Skin of body (tissue), 2 donors: ENCODE data around the gene ZNF556. TPM values are rescaled to one million over a fixed set of nuclear protein-coding genes. Genes with fewer than 3 reads are reported as not detected.
A peak's percentile ranks its signal among the peaks of the same experiment; 100 is the strongest.

Experiments
- DNase-seq: peaks from one replicate; lab custom pipeline; 2025; lab: John Stamatoyannopoulos, UW
- total RNA-seq: library from RNA; depleted of rRNA; stranded (reverse); fragments of >200 nt; gene quantifications from one replicate; pipeline ENCODE4 v1.2.3, GENCODE V29; 2014

ZNF556 gene
- total RNA-seq, result 4.6 TPM

- peak; percentile 32 for DNase-seq
Measured at GRCh38 chr19:2867025-2867991, at the start of gene ZNF556. Gene ZNF556, plus strand, starts transcription at chr19:2867335. Its CDS starts 87 bp downstream, at chr19:2867422.

GRCh38 chr19:2819540-2820111, 47.5 kb upstream of the ZNF556 start, which contains the start of gene ZNF554:
Gene ZNF554, plus strand, starts transcription at chr19:2819868. Its CDS starts 204 bp downstream, at chr19:2820072.
- DNase-seq, result peak; percentile 89

- no peak for DNase-seq
Measured at GRCh38 chr19:2820112-2820702, 46.9 kb upstream of the ZNF556 start.

- DNase-seq, result no peak
Measured at GRCh38 chr19:2822846-2823245, 44.3 kb upstream of the ZNF556 start.

- no peak for DNase-seq
Measured at GRCh38 chr19:2823646-2824045, 43.5 kb upstream of the ZNF556 start.

- no peak for DNase-seq
Measured at GRCh38 chr19:2824129-2824528, 43.0 kb upstream of the ZNF556 start.

GRCh38 chr19:2827022-2827421, 40.1 kb upstream of the ZNF556 start:
- DNase-seq, result no peak

GRCh38 chr19:2827840-2828489, 39.2 kb upstream of the ZNF556 start:
- no peak for DNase-seq

- no peak for DNase-seq
Measured at GRCh38 chr19:2834294-2834871, 32.8 kb upstream of the ZNF556 start.

GRCh38 chr19:2837430-2837829, 29.7 kb upstream of the ZNF556 start:
- no peak for DNase-seq

GRCh38 chr19:2840794-2841791, 26.0 kb upstream of the ZNF556 start, which contains the start of gene ZNF555:
Gene ZNF555, plus strand, starts transcription at chr19:2841475. Its CDS starts 98 bp downstream, at chr19:2841573.
- DNase-seq, result peak; percentile 99

- DNase-seq, result no peak
Measured at GRCh38 chr19:2841855-2842574, 25.1 kb upstream of the ZNF556 start.

GRCh38 chr19:2845107-2845506, 22.0 kb upstream of the ZNF556 start:
- no peak for DNase-seq

GRCh38 chr19:2846180-2846894, 20.8 kb upstream of the ZNF556 start:
- DNase-seq, result no peak

GRCh38 chr19:2847507-2847906, 19.6 kb upstream of the ZNF556 start:
- no peak for DNase-seq

GRCh38 chr19:2848616-2849015, 18.5 kb upstream of the ZNF556 start:
- no peak for DNase-seq

GRCh38 chr19:2850256-2850925, 16.7 kb upstream of the ZNF556 start:
- no peak for DNase-seq

- DNase-seq, result no peak
Measured at GRCh38 chr19:2852598-2852997, 14.5 kb upstream of the ZNF556 start.
